ENCODE results near the gene GALNT1.

GALNT1 gene

GRCh38 chr18:35680139-35680551, 98.6 kb downstream of the GALNT1 start:
- DNase-seq = no peak

GRCh38 chr18:35682281-35682867, 100.8 kb downstream of the GALNT1 start:
- peak; percentile 72 for DNase-seq

GRCh38 chr18:35683021-35683420, 101.5 kb downstream of the GALNT1 start:
- peak; percentile 73 for DNase-seq

GRCh38 chr18:35688757-35689156, 107.2 kb downstream of the GALNT1 start:
- no peak for DNase-seq

GRCh38 chr18:35689728-35690127, 108.2 kb downstream of the GALNT1 start:
- no peak for DNase-seq

GRCh38 chr18:35691625-35692024, 110.1 kb downstream of the GALNT1 start:
- no peak for DNase-seq

GRCh38 chr18:35692866-35693265, 111.3 kb downstream of the GALNT1 start:
- DNase-seq = no peak

- DNase-seq = no peak
Measured at GRCh38 chr18:35693829-35694228, 112.3 kb downstream of the GALNT1 start.

- DNase-seq = no peak
Measured at GRCh38 chr18:35694808-35695207, 113.3 kb downstream of the GALNT1 start.

GRCh38 chr18:35695384-35695783, 113.8 kb downstream of the GALNT1 start:
- DNase-seq = no peak

GRCh38 chr18:35695803-35696202, 114.3 kb downstream of the GALNT1 start:
- DNase-seq = no peak

GRCh38 chr18:35696307-35696706, 114.8 kb downstream of the GALNT1 start:
- DNase-seq = no peak

- DNase-seq = no peak
Measured at GRCh38 chr18:35697869-35698268, 116.3 kb downstream of the GALNT1 start.

- no peak for DNase-seq
Measured at GRCh38 chr18:35703043-35703688, 121.6 kb downstream of the GALNT1 start.

GRCh38 chr18:35705988-35706387, 124.4 kb downstream of the GALNT1 start:
- no peak for DNase-seq

GRCh38 chr18:35707247-35707646, 125.7 kb downstream of the GALNT1 start:
- DNase-seq = no peak

GRCh38 chr18:35707674-35708073, 126.1 kb downstream of the GALNT1 start:
- DNase-seq = no peak

GRCh38 chr18:35710581-35710980, 129.0 kb downstream of the GALNT1 start:
- DNase-seq = no peak

- DNase-seq = no peak
Measured at GRCh38 chr18:35711227-35711626, 129.7 kb downstream of the GALNT1 start.

- DNase-seq = peak; percentile 78
Measured at GRCh38 chr18:35713545-35713944, 132.0 kb downstream of the GALNT1 start.

- no peak for DNase-seq
Measured at GRCh38 chr18:35714539-35714938, 133.0 kb downstream of the GALNT1 start.

- DNase-seq = no peak
Measured at GRCh38 chr18:35715139-35715538, 133.6 kb downstream of the GALNT1 start.

GRCh38 chr18:35716169-35716831, 134.8 kb downstream of the GALNT1 start:
- no peak for DNase-seq

- no peak for DNase-seq
Measured at GRCh38 chr18:35717182-35717581, 135.6 kb downstream of the GALNT1 start.

All from fibroblast of skin of scalp (primary cell).